Right lobe of liver (tissue), 4 donors: ENCODE measurements around the gene MOBP.

Experiments
- POLR2A ChIP-seq: fragments of 450-650 bp; IDR thresholded peaks from one replicate; pipeline ENCODE4 v1.6.1; 2017; ENCODE audit warnings: antibody characterized with exemption, mild to moderate bottlenecking
- TF ChIP-seq, protein P1 (sequence below), 4 donors: fragments of 200-600 bp in 3 of 4; fragments of 450-650 bp in 1 of 4; IDR thresholded peaks; one replicate each; pipeline versions ENCODE4 v1.5.1 to v1.8.0; 2016 to 2022; ENCODE audit warnings: antibody characterized with exemption in 4 of 4, mild to moderate bottlenecking in 2 of 4
- donor health status: DM: no; HTN: no; CAD: no.
- donor health status: DM: no; HTN: no; CAD: no.
- donor health status: DM: no; HTN: yes; CAD: no.

DNA sequence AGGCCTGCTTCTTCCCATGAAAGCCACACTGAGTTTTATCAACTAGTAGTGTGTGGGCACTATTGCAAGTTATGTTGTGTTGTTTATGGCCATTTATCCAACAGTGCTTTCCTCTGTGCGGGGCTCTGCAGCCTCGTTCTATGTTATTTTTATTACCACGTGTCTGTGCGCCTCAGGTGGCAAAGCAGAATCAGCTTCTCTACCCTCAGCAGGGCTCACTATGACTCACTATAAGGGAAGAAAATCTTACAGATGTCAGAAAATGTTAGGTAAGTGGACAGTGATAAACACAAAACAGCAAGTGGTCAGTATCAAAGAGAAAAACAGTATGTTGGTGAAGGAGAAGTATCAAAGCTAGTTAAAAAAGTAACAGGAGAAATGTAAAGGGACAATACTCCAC is 61.4 kb downstream of the MOBP start:
- TF ChIP-seq, protein P1, sequence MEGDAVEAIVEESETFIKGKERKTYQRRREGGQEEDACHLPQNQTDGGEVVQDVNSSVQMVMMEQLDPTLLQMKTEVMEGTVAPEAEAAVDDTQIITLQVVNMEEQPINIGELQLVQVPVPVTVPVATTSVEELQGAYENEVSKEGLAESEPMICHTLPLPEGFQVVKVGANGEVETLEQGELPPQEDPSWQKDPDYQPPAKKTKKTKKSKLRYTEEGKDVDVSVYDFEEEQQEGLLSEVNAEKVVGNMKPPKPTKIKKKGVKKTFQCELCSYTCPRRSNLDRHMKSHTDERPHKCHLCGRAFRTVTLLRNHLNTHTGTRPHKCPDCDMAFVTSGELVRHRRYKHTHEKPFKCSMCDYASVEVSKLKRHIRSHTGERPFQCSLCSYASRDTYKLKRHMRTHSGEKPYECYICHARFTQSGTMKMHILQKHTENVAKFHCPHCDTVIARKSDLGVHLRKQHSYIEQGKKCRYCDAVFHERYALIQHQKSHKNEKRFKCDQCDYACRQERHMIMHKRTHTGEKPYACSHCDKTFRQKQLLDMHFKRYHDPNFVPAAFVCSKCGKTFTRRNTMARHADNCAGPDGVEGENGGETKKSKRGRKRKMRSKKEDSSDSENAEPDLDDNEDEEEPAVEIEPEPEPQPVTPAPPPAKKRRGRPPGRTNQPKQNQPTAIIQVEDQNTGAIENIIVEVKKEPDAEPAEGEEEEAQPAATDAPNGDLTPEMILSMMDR (IDR thresholded peaks at IDR 0.05): no peak
- no peak for TF ChIP-seq POLR2A
